HCT116 (cell line): ENCODE measurements around the gene PGLYRP4. TPM values are rescaled to one million over a fixed set of nuclear protein-coding genes. Genes with fewer than 3 reads are reported as not detected.

Source experiments
- ATAC-seq: fragments of 200-7000 bp; cut with Tn5 transposase; 2 replicates; pipeline ENCODE4 v1.9.1; 2020; ENCODE audit warnings: mild to moderate bottlenecking, moderate library complexity
- BruUV-seq: library from RNA; stranded (reverse); fragments of 400-500 nt; replicated peaks from 2 replicates; lab custom pipeline; 2021; lab: Mats Ljungman, UMichigan
- CTCF ChIA-PET: fragments of 300-600 bp; sonication (Branson Sonifier 250); formaldehyde crosslinking; loops from one replicate; lab custom pipeline; 2021; ENCODE audit warnings: antibody characterized with exemption; lab: Charles Lee
- POLR2A ChIA-PET: fragments of 300-600, 350-600 bp; sonication (Branson Sonifier 250); formaldehyde crosslinking; loops from one replicate; lab custom pipeline; 2021; ENCODE audit warnings: antibody characterized with exemption; lab: Charles Lee
- RAD21 ChIA-PET, 2 experiments: fragments of 300-600 bp; sonication (Branson Sonifier 250); formaldehyde crosslinking; loops; one replicate each; lab custom pipeline; 2023; ENCODE audit warnings: low total read pairs in 2 of 2; ENCODE audit not compliant: uncharacterized antibody in 2 of 2, unreplicated experiment in 2 of 2, low non-redundant PET in 1 of 2; lab: Charles Lee
- DNase-seq: peaks from one replicate; pipeline ENCODE4 v3.0.0-alpha.2; 2010; ENCODE audit warnings: low read depth, low spot score
- H2AFZ ChIP-seq: fragments of 200-600 bp; shearing (Covaris generic), sonication (generic); 2 replicates; pipeline ENCODE4 v1.6.1; 2017; ENCODE audit warnings: low read depth, mixed run types, mixed read lengths, antibody characterized with exemption, low read length; ENCODE audit not compliant: poor library complexity, severe bottlenecking
- H3K27ac ChIP-seq: 2 replicates; pipeline ENCODE4 v1.5.1; 2012; ENCODE audit warnings: low read depth, low read length
- H3K27me3 ChIP-seq: fragments of 200-600 bp; sonication (generic); 2 replicates; pipeline ENCODE4 v1.6.1; 2016; ENCODE audit warnings: mixed run types, low read length, mixed read lengths; ENCODE audit not compliant: insufficient read depth
- H3K36me3 ChIP-seq, 2 experiments: fragments of 200-500 bp in 1 of 2; fragments of 200-600 bp in 1 of 2; sonication (Bioruptor generic) in 1 of 2; sonication (generic) in 1 of 2; 2 replicates each; pipeline versions ENCODE4 v1.5.1 to v1.6.1; 2014 to 2016; ENCODE audit warnings: low read length in 2 of 2, inconsistent platforms in 1 of 2, mixed read lengths in 1 of 2, mixed run types in 1 of 2; ENCODE audit not compliant: insufficient read depth in 2 of 2, control insufficient read depth in 1 of 2
- H3K4me1 ChIP-seq, 2 experiments: fragments of 200-600 bp in 1 of 2; sonication (generic) in 1 of 2; 2 replicates each; pipeline versions ENCODE4 v1.5.1 to v1.6.1; 2012 to 2017; ENCODE audit warnings: low read length in 2 of 2, inconsistent platforms in 1 of 2, mild to moderate bottlenecking in 1 of 2, mixed read lengths in 1 of 2, mixed run types in 1 of 2, moderate library complexity in 1 of 2; ENCODE audit not compliant: insufficient read depth in 2 of 2, control insufficient read depth in 1 of 2
- H3K4me2 ChIP-seq: fragments of 200-600 bp; sonication (generic); 2 replicates; pipeline ENCODE4 v1.6.1; 2017; ENCODE audit warnings: mixed run types, low read length, mixed read lengths
- H3K4me3 ChIP-seq, 2 experiments: fragments of 200-600 bp in 1 of 2; sonication (generic) in 1 of 2; replicated peaks in 1 of 2; 2 replicates each; pipeline ENCODE4 v1.5.1; 2011 to 2016; ENCODE audit warnings: low read length in 2 of 2, control low read depth in 1 of 2, low read depth in 1 of 2, mild to moderate bottlenecking in 1 of 2, mixed read lengths in 1 of 2, mixed run types in 1 of 2
- H3K79me2 ChIP-seq: fragments of 200-600 bp; sonication (generic); 2 replicates; pipeline ENCODE4 v1.6.1; 2017; ENCODE audit warnings: mild to moderate bottlenecking, mixed run types, low read length, moderate library complexity, mixed read lengths; ENCODE audit not compliant: insufficient read depth
- H3K9ac ChIP-seq: fragments of 200-600 bp; sonication (generic); 2 replicates; pipeline ENCODE4 v1.6.1; 2016; ENCODE audit warnings: low read length, mixed read lengths
- H3K9me2 ChIP-seq: fragments of 200-600 bp; sonication (generic), shearing (Covaris generic); 2 replicates; pipeline ENCODE4 v1.6.1; 2017; ENCODE audit warnings: mixed run types, mild to moderate bottlenecking, moderate library complexity; ENCODE audit not compliant: insufficient read depth
- H3K9me3 ChIP-seq, 2 experiments: fragments of 200-500 bp in 1 of 2; fragments of 200-600 bp in 1 of 2; sonication (Bioruptor generic) in 1 of 2; sonication (generic) in 1 of 2; 2 replicates each; pipeline ENCODE4 v1.6.1; 2014 to 2017; ENCODE audit warnings: low read length in 2 of 2, mixed read lengths in 2 of 2, inconsistent platforms in 1 of 2, low read depth in 1 of 2, mild to moderate bottlenecking in 1 of 2, mixed run types in 1 of 2, moderate library complexity in 1 of 2; ENCODE audit not compliant: control insufficient read depth in 1 of 2, insufficient read depth in 1 of 2
- H4K20me1 ChIP-seq: fragments of 200-600 bp; sonication (generic), shearing (Covaris generic); 2 replicates; pipeline ENCODE4 v1.6.1; 2017; ENCODE audit warnings: mixed run types, mild to moderate bottlenecking, moderate library complexity; ENCODE audit not compliant: insufficient read depth
- CBX3 ChIP-seq: IDR thresholded peaks from 2 replicates; pipeline ENCODE4 v1.6.1; 2012; ENCODE audit warnings: low read depth
- CEBPB ChIP-seq: IDR thresholded peaks from 2 replicates; pipeline ENCODE4 v1.6.1; 2012; ENCODE audit warnings: low read depth
- CTCF ChIP-seq, 3 experiments: fragments of 200-600 bp in 1 of 3; sonication (generic) in 1 of 3; IDR thresholded peaks in 2 of 3; conservative IDR thresholded peaks in 1 of 3; 2 replicates each; pipeline ENCODE4 v1.5.1; 2012 to 2017; ENCODE audit warnings: low read depth in 2 of 3, low read length in 2 of 3, antibody characterized with exemption in 1 of 3, borderline replicate concordance in 1 of 3, control low read depth in 1 of 3, mild to moderate bottlenecking in 1 of 3, mixed read lengths in 1 of 3, mixed run types in 1 of 3, moderate library complexity in 1 of 3; ENCODE audit not compliant: insufficient read depth in 1 of 3
- EGR1 ChIP-seq: IDR thresholded peaks from 2 replicates; pipeline ENCODE4 v1.6.1; 2012; ENCODE audit warnings: low read depth
- ELF1 ChIP-seq: IDR thresholded peaks from 2 replicates; pipeline ENCODE4 v1.6.1; 2012; ENCODE audit warnings: low read depth, borderline replicate concordance
- EZH2 ChIP-seq: fragments of 200-600 bp; sonication (generic); IDR thresholded peaks from 2 replicates; pipeline ENCODE4 v1.6.1; 2017; ENCODE audit warnings: antibody characterized with exemption, mixed run types
- JUND ChIP-seq: IDR thresholded peaks from 2 replicates; pipeline ENCODE4 v1.6.1; 2012
- MAX ChIP-seq: IDR thresholded peaks from 2 replicates; pipeline ENCODE4 v1.6.1; 2012
- POLR2A ChIP-seq: IDR thresholded peaks from 2 replicates; pipeline ENCODE4 v1.7.0; 2011; ENCODE audit warnings: borderline replicate concordance; ENCODE audit not compliant: insufficient read depth, insufficient read length; ENCODE audit errors: extremely low read depth
- POLR2AphosphoS5 ChIP-seq: IDR thresholded peaks from 2 replicates; pipeline ENCODE4 v1.6.1; 2011; ENCODE audit warnings: mild to moderate bottlenecking, low read depth, low read length, moderate library complexity
- RAD21 ChIP-seq: IDR thresholded peaks from 2 replicates; pipeline ENCODE4 v1.6.1; 2012; ENCODE audit warnings: low read depth, mild to moderate bottlenecking
- REST ChIP-seq: IDR thresholded peaks from 2 replicates; pipeline ENCODE4 v1.6.1; 2012; ENCODE audit warnings: low read depth
- SIN3A ChIP-seq: IDR thresholded peaks from 2 replicates; pipeline ENCODE4 v1.6.1; 2012; ENCODE audit warnings: low read depth
- SP1 ChIP-seq: IDR thresholded peaks from 2 replicates; pipeline ENCODE4 v1.6.1; 2012; ENCODE audit warnings: low read depth
- SRF ChIP-seq: IDR thresholded peaks from 2 replicates; pipeline ENCODE4 v1.6.1; 2012; ENCODE audit warnings: low read depth
- TCF7L2 ChIP-seq: IDR thresholded peaks from 2 replicates; pipeline ENCODE4 v1.7.0; 2011; ENCODE audit warnings: borderline replicate concordance, inconsistent platforms; ENCODE audit not compliant: insufficient read depth, insufficient read length; ENCODE audit errors: extremely low read depth
- ZFX ChIP-seq: fragments of 450-650 bp; IDR thresholded peaks from 2 replicates; pipeline ENCODE4 v1.6.1; 2017
- ZNF274 ChIP-seq: fragments of 200-500 bp; sonication (Bioruptor generic); IDR thresholded peaks from 2 replicates; pipeline ENCODE4 v1.6.1; 2014; ENCODE audit warnings: mild to moderate bottlenecking, low read depth, low read length, inconsistent platforms
- intact Hi-C: fragments of 100-400 bp; cut with micrococcal nuclease; formaldehyde crosslinking; loops from 2 replicates; pipeline ENCODE4 v1.10.0; 2022
- total RNA-seq: library from RNA; stranded (reverse); gene quantifications from one replicate; pipeline ENCODE4 v1.2.1, GENCODE V29; 2021; ENCODE audit not compliant: unreplicated experiment

PGLYRP4 gene
- total RNA-seq, 1 experiment from 2014 or later = not detected

GRCh38 chr1:153389973-153390879 lies 41.6 kb upstream of the PGLYRP4 start:
- Histone ChIP-seq H3K79me2 (no peaks in the 10 kb centered on the region), H3K27me3 (peaks cover 72% of the 10 kb centered on the region), H3K4me1 (no peaks in the 10 kb centered on the region), H3K9me3 (no peaks in the 10 kb centered on the region), H3K4me3 (no peak overlapping the region), H4K20me1 (no peaks in the 10 kb centered on the region), H3K4me2 (no peak overlapping the region), H3K9me2 (no peaks in the 10 kb centered on the region), H3K9ac (no peak overlapping the region), H3K27ac (no peak overlapping the region), H3K36me3 (no peaks in the 10 kb centered on the region), H2AFZ (no peak overlapping the region)
- DNase-seq (no peak), ATAC-seq (no peak)
- no peak for TF ChIP-seq SIN3A
- no peak for TF ChIP-seq ZFX
- no peak for TF ChIP-seq POLR2AphosphoS5
- no peak for TF ChIP-seq MAX
- no peak for TF ChIP-seq EGR1
- no peak for TF ChIP-seq POLR2A
- no peak for TF ChIP-seq CEBPB
- no peak for TF ChIP-seq CTCF (IDR thresholded peaks at IDR 0.05 in 2 of 3, conservative IDR thresholded peaks at IDR 0.05 in 1 of 3; ENCODE audit: borderline replicate concordance in 1 of 3, insufficient read depth in 1 of 3, low read depth in 2 of 3, low read length in 2 of 3)
- TF ChIP-seq ELF1 = no peak
- no peak for TF ChIP-seq EZH2
- TF ChIP-seq TCF7L2 = no peak
- TF ChIP-seq REST = no peak
- no peak for TF ChIP-seq SRF
- TF ChIP-seq JUND = no peak
- no peak for TF ChIP-seq CBX3
- TF ChIP-seq ZNF274 = no peak
- TF ChIP-seq SP1 = no peak
- TF ChIP-seq RAD21 = no peak
- BruUV-seq = no TSS peak
- POLR2A ChIA-PET = no interaction called here
- intact Hi-C loops = no loop called here
- RAD21 ChIA-PET = no interaction called here
- CTCF ChIA-PET = no interaction called here
